Upper lobe of left lung (tissue), 4 donors: ENCODE measurements around the gene OR14C36.

Source experiments
- CTCF ChIP-seq, 6 experiments: fragments of 450-650 bp in 4 of 6; fragments of 200-600 bp in 2 of 6; sonication (generic) in 2 of 6; IDR thresholded peaks; one replicate each; pipeline ENCODE4 v1.5.1; 2016 to 2019; ENCODE audit warnings: antibody characterized with exemption in 6 of 6
- EP300 ChIP-seq, 4 donors: sonication (generic); formaldehyde crosslinking; IDR thresholded peaks; one replicate each; pipeline ENCODE4 v1.5.1; 2017; ENCODE audit warnings: antibody characterized with exemption in 4 of 4, control low read depth in 2 of 4

GRCh38 chr1:248393050-248393449 lies 44.5 kb downstream of the OR14C36 start:
- TF ChIP-seq CTCF (IDR thresholded peaks at IDR 0.05) (no peak), EP300 (IDR thresholded peaks at IDR 0.05) (no peak)
